Esophagus squamous epithelium (tissue), 4 donors: ENCODE data around the gene LRRC17.

Experiments used
- POLR2A ChIP-seq, 4 donors: fragments of 450-650 bp; IDR thresholded peaks; one replicate each; pipeline ENCODE4 v1.6.1; 2017; ENCODE audit warnings: antibody characterized with exemption in 4 of 4, mild to moderate bottlenecking in 4 of 4, moderate library complexity in 3 of 4
- TF ChIP-seq, protein P1 (sequence below), 6 experiments: fragments of 450-650 bp in 4 of 6; fragments of 200-600 bp in 2 of 6; sonication (generic) in 2 of 6; IDR thresholded peaks; one replicate each; pipeline ENCODE4 v1.5.1; 2016 to 2019; ENCODE audit warnings: antibody characterized with exemption in 6 of 6, mild to moderate bottlenecking in 4 of 6, moderate library complexity in 4 of 6

DNA sequence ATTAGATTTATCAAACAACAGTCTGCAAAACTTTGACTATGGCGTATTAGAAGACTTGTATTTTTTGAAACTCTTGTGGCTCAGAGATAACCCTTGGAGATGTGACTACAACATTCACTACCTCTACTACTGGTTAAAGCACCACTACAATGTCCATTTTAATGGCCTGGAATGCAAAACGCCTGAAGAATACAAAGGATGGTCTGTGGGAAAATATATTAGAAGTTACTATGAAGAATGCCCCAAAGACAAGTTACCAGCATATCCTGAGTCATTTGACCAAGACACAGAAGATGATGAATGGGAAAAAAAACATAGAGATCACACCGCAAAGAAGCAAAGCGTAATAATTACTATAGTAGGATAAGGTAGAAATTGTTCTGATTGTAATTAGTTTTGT, 31.4 kb downstream of the LRRC17 start:
- TF ChIP-seq, protein P1, sequence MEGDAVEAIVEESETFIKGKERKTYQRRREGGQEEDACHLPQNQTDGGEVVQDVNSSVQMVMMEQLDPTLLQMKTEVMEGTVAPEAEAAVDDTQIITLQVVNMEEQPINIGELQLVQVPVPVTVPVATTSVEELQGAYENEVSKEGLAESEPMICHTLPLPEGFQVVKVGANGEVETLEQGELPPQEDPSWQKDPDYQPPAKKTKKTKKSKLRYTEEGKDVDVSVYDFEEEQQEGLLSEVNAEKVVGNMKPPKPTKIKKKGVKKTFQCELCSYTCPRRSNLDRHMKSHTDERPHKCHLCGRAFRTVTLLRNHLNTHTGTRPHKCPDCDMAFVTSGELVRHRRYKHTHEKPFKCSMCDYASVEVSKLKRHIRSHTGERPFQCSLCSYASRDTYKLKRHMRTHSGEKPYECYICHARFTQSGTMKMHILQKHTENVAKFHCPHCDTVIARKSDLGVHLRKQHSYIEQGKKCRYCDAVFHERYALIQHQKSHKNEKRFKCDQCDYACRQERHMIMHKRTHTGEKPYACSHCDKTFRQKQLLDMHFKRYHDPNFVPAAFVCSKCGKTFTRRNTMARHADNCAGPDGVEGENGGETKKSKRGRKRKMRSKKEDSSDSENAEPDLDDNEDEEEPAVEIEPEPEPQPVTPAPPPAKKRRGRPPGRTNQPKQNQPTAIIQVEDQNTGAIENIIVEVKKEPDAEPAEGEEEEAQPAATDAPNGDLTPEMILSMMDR (IDR thresholded peaks at IDR 0.05): no peak
- no peak for TF ChIP-seq POLR2A (IDR thresholded peaks at IDR 0.05)
